ENCODE results near the gene RBPJL. TPM values are rescaled to one million over a fixed set of nuclear protein-coding genes. Genes with fewer than 3 reads are reported as not detected.
"Not testable (repeated sequence)": the region's sequence is repeated elsewhere in the genome, so short reads cannot be mapped to it uniquely, and the experiment has no call there.

Gene RBPJL
- total RNA-seq, 1 donor from 2014 or later: not detected

DNA sequence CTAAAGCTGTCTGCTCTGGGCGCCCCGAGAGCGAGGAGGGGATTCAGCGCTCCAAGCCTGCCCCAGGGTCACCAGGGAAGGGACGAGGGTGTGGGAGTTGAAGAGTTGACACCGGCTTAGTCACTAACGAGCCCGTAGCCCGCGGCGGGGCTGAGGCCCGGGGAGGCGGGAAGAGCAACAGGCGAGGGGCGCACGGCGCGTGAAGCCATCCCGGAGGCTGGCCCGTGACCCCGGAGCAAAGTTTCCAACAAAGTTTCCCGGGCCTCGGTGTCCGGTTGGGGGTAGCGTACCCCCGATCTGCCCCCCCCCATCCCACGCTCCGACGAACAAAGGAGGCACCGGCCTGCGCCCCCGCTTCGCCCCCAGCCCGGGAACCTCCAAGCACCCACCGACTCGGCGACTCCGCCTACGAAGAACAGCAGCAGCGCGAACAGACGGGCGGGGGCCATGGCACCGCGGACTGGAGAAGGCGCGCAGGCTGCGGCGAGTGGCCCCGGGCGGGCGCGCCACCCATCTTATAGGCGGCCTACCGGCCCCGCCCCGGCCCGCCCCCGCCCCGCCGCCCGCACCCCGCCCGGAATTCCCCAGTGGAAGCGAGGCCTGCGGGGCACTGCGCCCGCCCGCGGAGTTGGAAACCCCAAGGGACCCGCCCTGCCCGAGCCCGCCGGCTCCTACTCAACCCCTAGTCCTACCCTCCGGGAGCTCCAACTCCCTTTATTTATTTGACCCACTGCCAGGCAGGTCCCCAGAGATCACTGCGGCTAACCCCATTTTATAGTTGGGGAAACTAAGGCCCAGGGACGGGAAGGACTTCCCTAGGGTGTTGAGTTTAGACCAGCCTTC, 41.5 kb downstream of the RBPJL start, which contains the start of gene SDC4:
SDC4 (minus strand) TSS at position 489 of the 843 bp plus-strand sequence; CDS start at position 449, 40 bp downstream.
- peak; percentile 82 for DNase-seq
- Histone ChIP-seq H3K27ac (peak within 1 kb of the TSS; percentile 93), H3K36me3 (no peaks in the 10 kb centered on the region), H3K4me3 (peak within 1 kb of the TSS; percentile 82), H3K9me3 (no peaks in the 10 kb centered on the region), H3K27me3 (ENCODE audit: low read depth) (no peaks in the 10 kb centered on the region), H3K4me1 (peaks cover 53% of the 10 kb centered on the region)
- intact Hi-C loops (cut with DNase I): no loop called here
- peak; percentile 73 to 83 for ATAC-seq
- no peak for TF ChIP-seq CTCF (IDR thresholded peaks at IDR 0.05)

- no peaks in the 10 kb centered on the region for H3K27me3 ChIP-seq (ENCODE audit: low read depth)
- TF ChIP-seq CTCF (IDR thresholded peaks at IDR 0.05): no peak
- no peak overlapping the region for H3K4me3 ChIP-seq
- no peaks in the 10 kb centered on the region for H3K9me3 ChIP-seq
- intact Hi-C loops (cut with DNase I): no loop called here
- H3K4me1 ChIP-seq: peaks cover 33% of the 10 kb centered on the region
- DNase-seq: no peak
- H3K27ac ChIP-seq: no peak overlapping the region
- ATAC-seq: no peak
- H3K36me3 ChIP-seq: no peaks in the 10 kb centered on the region
Measured at GRCh38 chr20:45350217-45350616, 43.6 kb downstream of the RBPJL start.

DNA sequence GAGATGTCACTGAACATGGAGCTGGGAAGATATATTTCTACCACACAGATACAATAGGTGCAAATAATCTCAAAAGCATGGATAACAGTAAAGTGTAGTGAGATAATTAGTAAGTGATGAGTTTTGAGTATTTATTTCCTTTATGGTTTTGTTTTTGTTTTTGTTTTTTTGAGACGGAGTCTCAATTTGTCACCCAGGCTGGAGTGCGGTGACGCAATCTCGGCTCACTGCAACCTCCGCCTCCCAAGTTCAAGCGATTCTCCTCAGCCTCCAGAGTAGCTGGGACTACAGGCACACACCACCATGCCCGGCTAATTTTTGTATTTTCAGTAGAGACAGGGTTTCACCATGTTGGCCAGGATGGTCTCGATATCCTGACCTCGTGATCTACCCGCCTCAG, 44.2 kb downstream of the RBPJL start:
- H3K9me3 ChIP-seq; intact Hi-C loops (cut with DNase I); ATAC-seq; H3K36me3 ChIP-seq; H3K27me3 ChIP-seq (ENCODE audit: low read depth); DNase-seq; H3K4me3 ChIP-seq; H3K27ac ChIP-seq: not testable (repeated sequence)
- peaks cover 27% of the 10 kb centered on the region for H3K4me1 ChIP-seq

- intact Hi-C loops (cut with DNase I): no loop called here
Measured at GRCh38 chr20:45352729-45353128, 46.1 kb downstream of the RBPJL start.

GRCh38 chr20:45353746-45354145, 47.1 kb downstream of the RBPJL start:
- Histone ChIP-seq H3K9me3 (no peaks in the 10 kb centered on the region), H3K4me1 (peaks cover 22% of the 10 kb centered on the region), H3K36me3 (no peaks in the 10 kb centered on the region), H3K4me3 (no peak overlapping the region), H3K27ac (no peak overlapping the region), H3K27me3 (ENCODE audit: low read depth) (no peaks in the 10 kb centered on the region)
- ATAC-seq (no peak), DNase-seq (no peak)
- intact Hi-C loops (cut with DNase I): no loop called here
- no peak for TF ChIP-seq CTCF (IDR thresholded peaks at IDR 0.05)

More at GRCh38 chr20:45352729-45353128, 46.1 kb downstream of the RBPJL start:
- Histone ChIP-seq H3K27ac (no peak overlapping the region), H3K4me1 (peaks cover 16% of the 10 kb centered on the region), H3K27me3 (ENCODE audit: low read depth) (no peaks in the 10 kb centered on the region), H3K9me3 (no peaks in the 10 kb centered on the region), H3K36me3 (no peaks in the 10 kb centered on the region), H3K4me3 (no peak overlapping the region)
- ATAC-seq: no peak
- DNase-seq: no peak
- no peak for TF ChIP-seq CTCF (IDR thresholded peaks at IDR 0.05)
